Right lobe of liver (tissue), 6 donors: ENCODE results near the gene SENP7. TPM values are rescaled to one million over a fixed set of nuclear protein-coding genes. Genes with fewer than 3 reads are reported as not detected.

Experiments used
- ATAC-seq, 4 donors: fragments of 200-7000 bp; cut with Tn5 transposase; one replicate each; pipeline ENCODE4 v1.9.1; 2020; ENCODE audit warnings: mild to moderate bottlenecking in 4 of 4, moderate library complexity in 4 of 4
- DNase-seq, 3 donors: peaks; one replicate each; pipeline ENCODE4 v3.0.0-alpha.2; 2020
- H3K27ac ChIP-seq, 3 donors: fragments of 200-600 bp; one replicate each; pipeline ENCODE4 v1.8.0; 2022
- H3K27me3 ChIP-seq, 2 donors: fragments of 200-600 bp; one replicate each; pipeline ENCODE4 v1.8.0; 2022
- H3K36me3 ChIP-seq, 4 donors: fragments of 200-600 bp; sonication (generic) in 1 of 4; one replicate each; pipeline versions ENCODE4 v1.5.1 to v1.8.0; 2017 to 2022; ENCODE audit warnings: control low read depth in 1 of 4
- H3K4me1 ChIP-seq, 4 donors: fragments of 200-600 bp; sonication (generic) in 1 of 4; one replicate each; pipeline versions ENCODE4 v1.5.1 to v1.8.0; 2017 to 2022; ENCODE audit warnings: control low read depth in 1 of 4
- H3K4me3 ChIP-seq, 3 donors: fragments of 200-600 bp; one replicate each; pipeline ENCODE4 v1.8.0; 2022
- H3K9me3 ChIP-seq, 4 donors: fragments of 200-600 bp; sonication (generic) in 1 of 4; one replicate each; pipeline versions ENCODE4 v1.5.1 to v1.8.0; 2017 to 2022; ENCODE audit warnings: control low read depth in 1 of 4
- CTCF ChIP-seq, 4 donors: fragments of 200-600 bp in 3 of 4; fragments of 450-650 bp in 1 of 4; IDR thresholded peaks; one replicate each; pipeline versions ENCODE4 v1.5.1 to v1.8.0; 2016 to 2022; ENCODE audit warnings: antibody characterized with exemption in 4 of 4, mild to moderate bottlenecking in 2 of 4
- POLR2A ChIP-seq: fragments of 450-650 bp; IDR thresholded peaks from one replicate; pipeline ENCODE4 v1.6.1; 2017; ENCODE audit warnings: antibody characterized with exemption, mild to moderate bottlenecking
- WGBS: methylation state at CpG from one replicate; pipeline ENCODE4 v1.1.6; 2018; ENCODE audit warnings: low coverage, low lambda C conversion rate; ENCODE audit not compliant: insufficient coverage; ENCODE audit errors: missing lambda C conversion rate; 5-methylcytosine and 5-hydroxymethylcytosine counted together
- intact Hi-C, 2 donors: fragments of 100-400 bp; cut with DNase I; formaldehyde crosslinking; loops; one replicate each; pipeline versions ENCODE4 v1.11.2 to v1.14.1; 2022
- total RNA-seq, 6 experiments: library from RNA; depleted of rRNA in 2 of 6; stranded (reverse); fragments of >200 nt in 2 of 6; fragmentation: NEBNext Ultra II Directional in 3 of 6; extraction: Animal tissue kit (Norgen Biotek cat#: 25700) in 3 of 6; gene quantifications; one replicate each; pipeline versions ENCODE4 v1.1.0 to v1.2.4, GENCODE V29; 2016 to 2023
- donor health status: DM: no; HTN: yes; CAD: no.
- donor health status: DM: no; HTN: no; CAD: no.
- donor health status: DM: no; HTN: no; CAD: no.
- donor health status: DM: no; HTN: yes; CAD: no.
- donor health status: DM: no; HTN: yes; CAD: no.

The SENP7 gene
- total RNA-seq, 6 experiments from 2014 or later, result 3.8 to 7.2 (median 5.7) TPM

GRCh38 chr3:101333883-101334282 lies 179.1 kb downstream of the SENP7 start:
- Histone ChIP-seq H3K4me1 (no peaks in the 10 kb centered on the region), H3K27me3 (no peaks in the 10 kb centered on the region), H3K9me3 (no peaks in the 10 kb centered on the region), H3K36me3 (peaks cover 0 to 4% (median 0%) of the 10 kb centered on the region in 4 donors), H3K4me3 (no peak overlapping the region), H3K27ac (no peak overlapping the region)
- DNase-seq, result no peak
- 55% methylated on average over 3 of the region's 7 CpGs for WGBS
- no peak for ATAC-seq
- TF ChIP-seq CTCF (IDR thresholded peaks at IDR 0.05) (no peak), POLR2A (no peak)
- intact Hi-C loops, result no loop called here

- intact Hi-C loops, result no loop called here
- Histone ChIP-seq H3K4me3 (no peak overlapping the region), H3K9me3 (no peaks in the 10 kb centered on the region), H3K27me3 (no peaks in the 10 kb centered on the region), H3K4me1 (no peaks in the 10 kb centered on the region), H3K36me3 (peaks cover 0 to 4% (median 0%) of the 10 kb centered on the region in 4 donors), H3K27ac (no peak overlapping the region)
- no peak for ATAC-seq
- 97% methylated on average over 7 of the region's 7 CpGs for WGBS
- DNase-seq, result no peak
- no peak for TF ChIP-seq POLR2A
- no peak for TF ChIP-seq CTCF (IDR thresholded peaks at IDR 0.05)
Observed at GRCh38 chr3:101329016-101329673, 183.9 kb downstream of the SENP7 start.

- Histone ChIP-seq H3K4me3 (no peak overlapping the region), H3K27ac (no peak overlapping the region), H3K27me3 (no peaks in the 10 kb centered on the region), H3K36me3 (peaks cover 0 to 4% (median 0%) of the 10 kb centered on the region in 4 donors), H3K9me3 (no peaks in the 10 kb centered on the region), H3K4me1 (no peaks in the 10 kb centered on the region)
- ATAC-seq (no peak), DNase-seq (no peak)
- TF ChIP-seq POLR2A (no peak), CTCF (IDR thresholded peaks at IDR 0.05) (no peak)
- WGBS, result 89% methylated on average over 5 of the region's 5 CpGs
- intact Hi-C loops, result no loop called here
Observed at GRCh38 chr3:101325393-101326134, 187.4 kb downstream of the SENP7 start.

- no peaks in the 10 kb centered on the region for H3K36me3 ChIP-seq
- DNase-seq (no peak), ATAC-seq (no peak)
- TF ChIP-seq POLR2A, result no peak
- no peak for TF ChIP-seq CTCF (IDR thresholded peaks at IDR 0.05)
- no peak within 1 kb of the TSS for H3K4me3 ChIP-seq
- 98% methylated on average over 2 of the region's 2 CpGs for WGBS
- intact Hi-C loops, result no loop called here
- no peaks in the 10 kb centered on the region for H3K27me3 ChIP-seq
- no peaks in the 10 kb centered on the region for H3K4me1 ChIP-seq
- H3K27ac ChIP-seq, result no peak within 1 kb of the TSS
- no peaks in the 10 kb centered on the region for H3K9me3 ChIP-seq
Observed at GRCh38 chr3:101320475-101320874, 192.5 kb downstream of the SENP7 start, which contains the start of gene IMPG2. Gene IMPG2, minus strand, starts transcription at chr3:101320575. Its CDS starts 203 bp downstream, at chr3:101320372.
